Activated CD4-positive, alpha-beta T cell treated with anti-CD3 and anti-CD28 coated beads for 36 hours (primary cell): ENCODE results near the gene FHIT. TPM values are rescaled to one million over a fixed set of nuclear protein-coding genes. Genes with fewer than 3 reads are reported as not detected.
A peak's percentile ranks its signal among the peaks of the same experiment; 100 is the strongest.

Experiments
- ATAC-seq: fragments of 200-7000 bp; cut with Tn5 transposase; one replicate; pipeline ENCODE4 v1.10.0; 2021; ENCODE audit warnings: mild to moderate bottlenecking, moderate library complexity
- CTCF ChIA-PET: fragments of 350-600 bp; sonication (Branson Sonifier 250); formaldehyde crosslinking; loops from one replicate; lab custom pipeline; 2021; ENCODE audit warnings: antibody characterized with exemption; lab: Charles Lee
- POLR2A ChIA-PET: fragments of 350-600 bp; sonication (Branson Sonifier 250); formaldehyde crosslinking; loops from one replicate; lab custom pipeline; 2021; ENCODE audit warnings: antibody characterized with exemption, inconsistent platforms; lab: Charles Lee
- DNase-seq: peaks from one replicate; pipeline ENCODE4 v3.0.0-alpha.2; 2020
- H3K27ac Mint-ChIP-seq: one replicate; pipeline ENCODE4 v1.8.0; 2021; ENCODE audit warnings: mixed read lengths
- H3K27me3 Mint-ChIP-seq: one replicate; pipeline ENCODE4 v1.8.0; 2021; ENCODE audit warnings: mixed read lengths
- H3K36me3 Mint-ChIP-seq: one replicate; pipeline ENCODE4 v1.8.0; 2021; ENCODE audit warnings: low read depth, mixed read lengths
- H3K4me1 Mint-ChIP-seq: one replicate; pipeline ENCODE4 v1.8.0; 2021; ENCODE audit warnings: mixed read lengths
- H3K4me3 Mint-ChIP-seq: one replicate; pipeline ENCODE4 v1.8.0; 2021; ENCODE audit warnings: mild to moderate bottlenecking, moderate library complexity, mixed read lengths
- H3K9me3 Mint-ChIP-seq: one replicate; pipeline ENCODE4 v1.8.0; 2021; ENCODE audit warnings: low read depth, mixed read lengths
- intact Hi-C, 2 experiments: fragments of 100-400 bp; cut with DNase I in 1 of 2; cut with micrococcal nuclease in 1 of 2; formaldehyde crosslinking; loops; one replicate each; pipeline versions ENCODE4 v1.14.2 to v1.15.1; 2022 to 2024; cut with DNase I, micrococcal nuclease
- microRNA-seq: library from miRNA; unstranded; fragments of <30 nt; microRNA quantifications from one replicate; pipeline ENCODE4 v1.2.0, GENCODE V29; 2021; ENCODE audit warnings: borderline replicate concordance
- total RNA-seq, 2 experiments: library from RNA; stranded (reverse); gene quantifications; one replicate each; pipeline ENCODE4 v1.2.3, GENCODE V29; 2021

The FHIT gene
- total RNA-seq, 2 experiments from 2014 or later: 10.2 to 13.1 TPM

GRCh38 chr3:59717679-59718205, 1533.5 kb downstream of the FHIT start:
- ChIA-PET CTCF (no interaction called here), POLR2A (no interaction called here)
- DNase-seq (no peak), ATAC-seq (peak; percentile 42)
- intact Hi-C loops: no loop called here
- Mint-ChIP-seq H3K9me3 (peaks cover 8% of the 10 kb centered on the region), H3K27me3 (no peaks in the 10 kb centered on the region), H3K36me3 (peaks cover 3% of the 10 kb centered on the region), H3K27ac (no peak overlapping the region), H3K4me3 (no peak overlapping the region), H3K4me1 (no peaks in the 10 kb centered on the region)

DNA sequence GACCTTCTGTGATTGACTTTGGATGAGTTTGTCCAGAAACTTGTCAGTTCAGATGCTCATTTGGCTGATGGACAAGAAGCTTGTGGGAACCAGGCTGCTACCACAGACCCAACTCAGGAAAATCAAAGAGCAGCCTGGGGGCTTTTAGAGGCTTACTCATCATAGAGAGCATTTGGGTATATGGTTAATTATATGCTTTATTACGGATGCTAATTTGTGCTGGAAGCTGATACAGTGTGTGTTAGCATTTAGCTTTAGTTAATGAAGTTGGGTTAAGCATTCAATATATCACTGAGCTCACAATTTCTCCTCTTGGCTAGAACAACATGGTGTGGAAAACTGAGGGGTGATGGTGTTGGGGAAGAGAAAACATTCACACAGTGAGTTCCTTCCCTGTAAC, 1537.2 kb downstream of the FHIT start:
- Mint-ChIP-seq H3K36me3 (peaks cover 4% of the 10 kb centered on the region), H3K9me3 (peaks cover 11% of the 10 kb centered on the region), H3K27ac (no peak overlapping the region), H3K4me1 (no peaks in the 10 kb centered on the region), H3K27me3 (no peaks in the 10 kb centered on the region), H3K4me3 (no peak overlapping the region)
- DNase-seq (no peak), ATAC-seq (no peak)
- ChIA-PET POLR2A (no interaction called here), CTCF (interaction anchor here (0.6 to 1.0 kb wide), 3 partner anchors 23 to 98 kb away, joined by 3 to 5 read pairs (median 3); no protein-coding TSS in a partner anchor)
- intact Hi-C loops: no loop called here

DNA sequence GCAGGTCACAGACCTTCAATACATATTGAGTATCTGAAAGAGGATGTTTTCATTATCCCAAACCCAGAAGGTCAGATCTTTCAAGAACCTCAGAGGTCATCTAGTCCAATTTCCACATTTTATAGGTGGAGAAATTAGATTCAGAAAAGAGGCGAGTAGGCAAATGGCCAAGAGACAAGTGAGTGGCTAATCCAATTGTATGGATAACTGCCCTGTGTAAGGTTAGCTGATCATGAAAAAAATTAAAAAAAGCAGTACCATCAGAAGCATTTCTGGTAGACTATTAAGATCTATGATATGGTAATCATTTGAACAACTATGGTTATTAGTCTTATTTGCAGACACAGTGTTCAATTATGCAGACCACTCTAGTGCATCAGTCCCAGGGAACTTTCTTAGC, 1540.7 kb downstream of the FHIT start:
- no peak overlapping the region for H3K27ac Mint-ChIP-seq
- intact Hi-C loops: no loop called here
- ChIA-PET POLR2A (no interaction called here), CTCF (no interaction called here)
- H3K36me3 Mint-ChIP-seq: peaks cover 4% of the 10 kb centered on the region
- no peak overlapping the region for H3K4me3 Mint-ChIP-seq
- no peaks in the 10 kb centered on the region for H3K27me3 Mint-ChIP-seq
- DNase-seq (no peak), ATAC-seq (no peak)
- H3K4me1 Mint-ChIP-seq: no peaks in the 10 kb centered on the region
- peaks cover 11% of the 10 kb centered on the region for H3K9me3 Mint-ChIP-seq

GRCh38 chr3:59709702-59710553, 1541.3 kb downstream of the FHIT start:
- Mint-ChIP-seq H3K4me1 (no peaks in the 10 kb centered on the region), H3K9me3 (peaks cover 11% of the 10 kb centered on the region), H3K4me3 (no peak overlapping the region), H3K27ac (no peak overlapping the region), H3K27me3 (no peaks in the 10 kb centered on the region), H3K36me3 (peaks cover 4% of the 10 kb centered on the region)
- DNase-seq: peak; percentile 15
- ATAC-seq: no peak
- intact Hi-C loops: no loop called here
- CTCF ChIA-PET: interaction anchor here (0.6 to 0.9 kb wide), 2 partner anchors 71 to 369 kb away, joined by 3 to 5 read pairs; no protein-coding TSS in a partner anchor
- POLR2A ChIA-PET: no interaction called here

GRCh38 chr3:59708202-59708601, 1543.0 kb downstream of the FHIT start:
- ChIA-PET CTCF (no interaction called here), POLR2A (no interaction called here)
- Mint-ChIP-seq H3K27ac (no peak overlapping the region), H3K9me3 (peaks cover 6% of the 10 kb centered on the region), H3K4me3 (no peak overlapping the region), H3K27me3 (no peaks in the 10 kb centered on the region), H3K36me3 (peaks cover 4% of the 10 kb centered on the region), H3K4me1 (no peaks in the 10 kb centered on the region)
- ATAC-seq: no peak
- intact Hi-C loops: no loop called here
- DNase-seq: no peak

- DNase-seq (no peak), ATAC-seq (no peak)
- Mint-ChIP-seq H3K27ac (no peak overlapping the region), H3K36me3 (no peaks in the 10 kb centered on the region), H3K4me3 (no peak overlapping the region), H3K27me3 (no peaks in the 10 kb centered on the region), H3K9me3 (no peaks in the 10 kb centered on the region), H3K4me1 (no peaks in the 10 kb centered on the region)
- POLR2A ChIA-PET: no interaction called here
- CTCF ChIA-PET: no interaction called here
- intact Hi-C loops: no loop called here
Observed at GRCh38 chr3:59704292-59704691, 1547.0 kb downstream of the FHIT start.

GRCh38 chr3:59699648-59700320, 1551.5 kb downstream of the FHIT start:
- no peaks in the 10 kb centered on the region for H3K4me1 Mint-ChIP-seq
- no peak for ATAC-seq
- POLR2A ChIA-PET: no interaction called here

More at GRCh38 chr3:59699648-59700320, 1551.5 kb downstream of the FHIT start:
- no peak for DNase-seq
- Mint-ChIP-seq H3K36me3 (no peaks in the 10 kb centered on the region), H3K9me3 (no peaks in the 10 kb centered on the region), H3K4me3 (no peak overlapping the region), H3K27me3 (no peaks in the 10 kb centered on the region), H3K27ac (no peak overlapping the region)
- CTCF ChIA-PET: no interaction called here
- intact Hi-C loops: no loop called here

Small RNA genes within 50 kb of the gene (microRNA-seq; reads per million reads assigned to microRNA genes)
- not detected for gene MIR548BB
